Trophoblast cell (in vitro differentiated cells and primary cell): ENCODE data around the gene KANSL1L.

Experiments used
- DNase-seq, 2 donors: peaks; one replicate each; pipeline ENCODE4 v3.0.0-alpha.2; 2016
- H2AFZ ChIP-seq: 2 replicates; pipeline ENCODE4 v1.6.1; 2013; ENCODE audit warnings: low read length, moderate library complexity, mild to moderate bottlenecking; ENCODE audit not compliant: insufficient read depth, poor library complexity
- H2AK5ac ChIP-seq: 2 replicates; pipeline ENCODE4 v1.6.1; 2013; ENCODE audit warnings: mild to moderate bottlenecking, low read length
- H2BK120ac ChIP-seq: 2 replicates; pipeline ENCODE4 v1.6.1; 2013; ENCODE audit warnings: low read length, mild to moderate bottlenecking, moderate library complexity; ENCODE audit not compliant: insufficient read depth, poor library complexity
- H2BK12ac ChIP-seq: 2 replicates; pipeline ENCODE4 v1.6.1; 2013; ENCODE audit warnings: mild to moderate bottlenecking, low read length, moderate library complexity
- H2BK5ac ChIP-seq: 2 replicates; pipeline ENCODE4 v1.6.1; 2013; ENCODE audit warnings: low read length, low read depth, moderate library complexity, mild to moderate bottlenecking; ENCODE audit not compliant: poor library complexity
- H3K14ac ChIP-seq: 2 replicates; pipeline ENCODE4 v1.6.1; 2013; ENCODE audit warnings: mild to moderate bottlenecking, low read length
- H3K18ac ChIP-seq: 2 replicates; pipeline ENCODE4 v1.6.1; 2013; ENCODE audit warnings: mild to moderate bottlenecking, low read length
- H3K23ac ChIP-seq: 2 replicates; pipeline ENCODE4 v1.6.1; 2013; ENCODE audit warnings: low read length
- H3K27ac ChIP-seq: 2 replicates; pipeline ENCODE4 v1.5.1; 2013; ENCODE audit warnings: low read depth, mild to moderate bottlenecking, inconsistent platforms, low read length, moderate library complexity
- H3K27me3 ChIP-seq: 2 replicates; pipeline ENCODE4 v1.6.1; 2013; ENCODE audit warnings: inconsistent platforms, mild to moderate bottlenecking, low read length, moderate library complexity; ENCODE audit not compliant: insufficient read depth
- H3K36me3 ChIP-seq, 2 experiments: 1 replicate in 1 of 2; 2 replicates in 1 of 2; pipeline ENCODE4 v1.6.1; 2013; ENCODE audit warnings: low read length in 2 of 2, mild to moderate bottlenecking in 2 of 2, moderate library complexity in 1 of 2; ENCODE audit not compliant: insufficient read depth in 2 of 2, control insufficient read depth in 1 of 2
- H3K4ac ChIP-seq: 2 replicates; pipeline ENCODE4 v1.6.1; 2013; ENCODE audit warnings: low read depth, mild to moderate bottlenecking, low read length, moderate library complexity
- H3K4me1 ChIP-seq, 2 experiments: 1 replicate in 1 of 2; 2 replicates in 1 of 2; pipeline ENCODE4 v1.6.1; 2013; ENCODE audit warnings: low read length in 2 of 2, mild to moderate bottlenecking in 2 of 2, moderate library complexity in 1 of 2; ENCODE audit not compliant: insufficient read depth in 2 of 2, control insufficient read depth in 1 of 2
- H3K4me2 ChIP-seq: 2 replicates; pipeline ENCODE4 v1.6.1; 2013; ENCODE audit warnings: inconsistent platforms, mild to moderate bottlenecking, low read length, moderate library complexity
- H3K4me3 ChIP-seq: 2 replicates; pipeline ENCODE4 v1.5.1; 2013; ENCODE audit warnings: mild to moderate bottlenecking, low read depth, low read length, inconsistent platforms
- H3K79me1 ChIP-seq: one replicate; pipeline ENCODE4 v1.6.1; 2013; ENCODE audit warnings: low read length
- H3K79me2 ChIP-seq: 2 replicates; pipeline ENCODE4 v1.6.1; 2013; ENCODE audit warnings: low read length, mild to moderate bottlenecking; ENCODE audit not compliant: control insufficient read depth, insufficient read depth, poor library complexity
- H3K9ac ChIP-seq: 2 replicates; pipeline ENCODE4 v1.6.1; 2013; ENCODE audit warnings: mild to moderate bottlenecking, low read length
- H3K9me3 ChIP-seq: 2 replicates; pipeline ENCODE4 v1.6.1; 2013; ENCODE audit warnings: low read depth, mild to moderate bottlenecking, control low read depth, inconsistent platforms, low read length; ENCODE audit not compliant: insufficient read depth
- H4K12ac ChIP-seq: 2 replicates; pipeline ENCODE4 v1.6.1; 2013; ENCODE audit warnings: low read depth, mild to moderate bottlenecking, low read length, moderate library complexity
- H4K8ac ChIP-seq: 2 replicates; pipeline ENCODE4 v1.6.1; 2013; ENCODE audit warnings: low read depth, mild to moderate bottlenecking, low read length, moderate library complexity
- H4K91ac ChIP-seq: one replicate; pipeline ENCODE4 v1.6.1; 2013; ENCODE audit warnings: low read depth, mild to moderate bottlenecking, low read length, moderate library complexity
- WGBS: extraction: QIAGEN DNeasy Blood & Tissue Kit; methylation state at CpG from one replicate; pipeline ENCODE4 v1.1.7; 2013; ENCODE audit warnings: missing lambda C conversion rate; ENCODE audit not compliant: insufficient read length, insufficient coverage; ENCODE audit errors: extremely low coverage; 5-methylcytosine and 5-hydroxymethylcytosine counted together

KANSL1L gene

DNA sequence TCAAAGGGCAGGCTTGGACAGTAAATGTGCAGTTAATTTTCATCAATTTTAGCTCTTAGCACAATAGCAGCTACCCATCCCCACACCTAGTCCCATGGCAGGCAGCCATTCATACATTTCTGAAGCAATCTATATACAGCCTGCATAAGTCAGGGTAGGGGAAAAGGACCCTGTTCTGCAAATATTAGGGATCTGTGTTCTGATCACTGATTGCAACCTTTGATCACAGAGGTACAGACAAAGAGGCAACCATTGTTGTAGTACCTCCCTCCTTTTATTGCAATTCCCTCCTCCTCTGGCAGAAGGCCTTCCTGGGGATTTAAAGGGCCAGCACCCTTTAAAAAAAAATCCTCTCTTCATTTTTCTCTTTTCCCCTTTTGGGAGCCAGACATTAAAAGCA lies 58.3 kb downstream of the KANSL1L start:
- H3K27me3 ChIP-seq, result no peaks in the 10 kb centered on the region
- no peaks in the 10 kb centered on the region for H3K9me3 ChIP-seq
- no peaks in the 10 kb centered on the region for H3K79me2 ChIP-seq
- H3K18ac ChIP-seq, result no peak overlapping the region
- no peak overlapping the region for H2BK120ac ChIP-seq
- no peak overlapping the region for H2AK5ac ChIP-seq
- H2BK12ac ChIP-seq, result no peak overlapping the region
- no peaks in the 10 kb centered on the region for H3K4me1 ChIP-seq
- H4K8ac ChIP-seq, result no peak overlapping the region
- no peak for DNase-seq
- no peak overlapping the region for H2AFZ ChIP-seq
- H3K14ac ChIP-seq, result no peak overlapping the region
- H3K4me2 ChIP-seq, result no peak overlapping the region
- H3K4me3 ChIP-seq, result no peak overlapping the region
- no peak overlapping the region for H4K12ac ChIP-seq
- H4K91ac ChIP-seq, result no peak overlapping the region
- no peak overlapping the region for H2BK5ac ChIP-seq
- no peaks in the 10 kb centered on the region for H3K79me1 ChIP-seq
- no peak overlapping the region for H3K9ac ChIP-seq
- H3K4ac ChIP-seq, result no peak overlapping the region
- peaks cover 4 to 5% of the 10 kb centered on the region in 2 experiments for H3K36me3 ChIP-seq
- no peak overlapping the region for H3K23ac ChIP-seq
- H3K27ac ChIP-seq, result no peak overlapping the region

DNA sequence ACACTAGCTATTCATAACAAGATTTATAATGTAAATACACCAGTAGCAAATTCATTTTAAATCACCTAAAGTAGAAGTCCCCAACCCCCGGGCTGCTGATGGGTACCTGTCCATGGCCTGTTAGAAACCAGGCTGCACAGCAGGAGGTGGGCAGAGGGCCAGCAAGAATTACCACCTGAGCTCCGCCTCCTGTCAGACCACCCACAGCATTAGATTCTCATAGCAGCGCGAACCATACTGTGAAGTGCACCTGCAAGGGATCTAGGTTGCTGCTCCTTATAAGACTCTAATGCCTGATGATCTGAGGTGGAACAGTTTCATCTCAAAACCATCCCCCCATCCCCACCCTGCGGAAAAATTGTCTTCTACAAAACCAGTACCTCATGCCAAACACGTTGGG lies 71.3 kb downstream of the KANSL1L start:
- no peak for DNase-seq
- H2BK120ac ChIP-seq, result no peak overlapping the region
- no peak overlapping the region for H2BK12ac ChIP-seq

GRCh38 chr2:210094787-210095186 lies 76.4 kb downstream of the KANSL1L start:
- no peak overlapping the region for H2AK5ac ChIP-seq
- no peak overlapping the region for H3K4ac ChIP-seq
- H3K36me3 ChIP-seq, result no peaks in the 10 kb centered on the region
- no peaks in the 10 kb centered on the region for H3K9me3 ChIP-seq
- H3K27me3 ChIP-seq, result no peaks in the 10 kb centered on the region
- H3K23ac ChIP-seq, result no peak overlapping the region
- H4K8ac ChIP-seq, result no peak overlapping the region
- no peak overlapping the region for H4K91ac ChIP-seq
- no peak overlapping the region for H2AFZ ChIP-seq
- H3K14ac ChIP-seq, result no peak overlapping the region
- H3K9ac ChIP-seq, result no peak overlapping the region
- no peak overlapping the region for H3K4me2 ChIP-seq
- no peak for DNase-seq
- no peaks in the 10 kb centered on the region for H3K4me1 ChIP-seq
- no peaks in the 10 kb centered on the region for H3K79me1 ChIP-seq
- H3K79me2 ChIP-seq, result no peaks in the 10 kb centered on the region
- no peak overlapping the region for H2BK5ac ChIP-seq
- H2BK12ac ChIP-seq, result no peak overlapping the region
- H3K18ac ChIP-seq, result no peak overlapping the region
- no peak overlapping the region for H4K12ac ChIP-seq
- H3K27ac ChIP-seq, result no peak overlapping the region
- H2BK120ac ChIP-seq, result no peak overlapping the region
- H3K4me3 ChIP-seq, result no peak overlapping the region

More for the DNA sequence above, 71.3 kb downstream of the KANSL1L start:
- Histone ChIP-seq H3K4ac (no peak overlapping the region), H3K27me3 (no peaks in the 10 kb centered on the region), H2BK5ac (no peak overlapping the region), H3K27ac (no peak overlapping the region), H2AFZ (no peak overlapping the region), H3K36me3 (peaks cover 0 to 2% of the 10 kb centered on the region in 2 experiments), H4K8ac (no peak overlapping the region), H2AK5ac (no peak overlapping the region), H3K9ac (no peak overlapping the region), H3K23ac (no peak overlapping the region), H3K79me2 (no peaks in the 10 kb centered on the region), H4K91ac (no peak overlapping the region), H3K18ac (no peak overlapping the region), H4K12ac (no peak overlapping the region), H3K4me3 (no peak overlapping the region), H3K4me1 (no peaks in the 10 kb centered on the region), H3K79me1 (no peaks in the 10 kb centered on the region), H3K14ac (no peak overlapping the region), H3K4me2 (no peak overlapping the region), H3K9me3 (no peaks in the 10 kb centered on the region)
- no CpG with 5 or more reads among the region's 6 CpGs for WGBS

- Histone ChIP-seq H3K23ac (no peak overlapping the region), H3K4ac (no peak overlapping the region), H3K9ac (no peak overlapping the region), H3K36me3 (no peaks in the 10 kb centered on the region), H3K4me3 (no peak overlapping the region), H4K12ac (no peak overlapping the region), H3K18ac (no peak overlapping the region), H4K8ac (no peak overlapping the region), H3K9me3 (no peaks in the 10 kb centered on the region), H3K79me2 (no peaks in the 10 kb centered on the region), H3K79me1 (no peaks in the 10 kb centered on the region), H3K27me3 (no peaks in the 10 kb centered on the region), H3K4me2 (no peak overlapping the region), H2BK120ac (no peak overlapping the region), H3K4me1 (no peaks in the 10 kb centered on the region), H3K27ac (no peak overlapping the region), H3K14ac (no peak overlapping the region), H4K91ac (no peak overlapping the region), H2AK5ac (no peak overlapping the region), H2BK5ac (no peak overlapping the region), H2AFZ (no peak overlapping the region), H2BK12ac (no peak overlapping the region)
- no peak for DNase-seq
These were observed 78.4 kb downstream of the KANSL1L start for GRCh38 chr2:210092791-210093190.

DNA sequence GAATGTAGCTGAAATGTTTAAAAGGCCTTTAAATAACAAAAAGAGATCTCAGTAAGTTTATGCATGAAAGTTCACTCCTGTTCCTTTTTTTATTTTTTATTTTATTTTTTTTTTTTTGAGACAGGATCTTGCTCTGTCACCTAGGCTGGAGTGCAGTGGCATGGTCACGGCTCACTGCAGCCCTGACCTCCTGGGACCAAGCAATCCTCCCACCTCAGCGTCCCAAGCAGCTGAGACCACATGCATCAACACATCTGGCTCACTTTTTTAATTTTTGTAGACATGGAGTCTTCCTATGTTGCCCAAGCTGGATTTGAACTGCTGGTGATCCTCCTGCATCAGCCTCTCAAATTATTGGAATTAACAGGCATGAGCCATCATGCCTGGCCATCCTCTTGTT lies 84.3 kb downstream of the KANSL1L start:
- no peak overlapping the region for H2BK5ac ChIP-seq

More for the DNA sequence above, 84.3 kb downstream of the KANSL1L start:
- Histone ChIP-seq H3K23ac (no peak overlapping the region), H2AFZ (no peak overlapping the region), H3K9me3 (no peaks in the 10 kb centered on the region), H3K4me1 (no peaks in the 10 kb centered on the region), H3K9ac (no peak overlapping the region), H2BK120ac (no peak overlapping the region), H3K36me3 (no peaks in the 10 kb centered on the region), H3K27ac (no peak overlapping the region), H2BK12ac (no peak overlapping the region), H4K12ac (no peak overlapping the region), H4K8ac (no peak overlapping the region), H4K91ac (no peak overlapping the region), H2AK5ac (no peak overlapping the region), H3K14ac (no peak overlapping the region), H3K4me2 (no peak overlapping the region), H3K4me3 (no peak overlapping the region), H3K79me2 (no peaks in the 10 kb centered on the region), H3K27me3 (no peaks in the 10 kb centered on the region), H3K79me1 (no peaks in the 10 kb centered on the region), H3K18ac (no peak overlapping the region), H3K4ac (no peak overlapping the region)
- no CpG with 5 or more reads among the region's 2 CpGs for WGBS
- DNase-seq, result no peak
